ENCODE results near the gene OR2AG2.
A peak's percentile ranks its signal among the peaks of the same experiment; 100 is the strongest.

Gene OR2AG2

GRCh38 chr11:6799402-6799801 lies 27.6 kb upstream of the OR2AG2 start, which contains the start of gene OR6A2:
TSS of gene OR6A2 (minus strand) at chr11:6799689. CDS start at chr11:6795708, 3,981 bp downstream.
- H3K4me3 ChIP-seq (ENCODE audit: control insufficient read depth, low read depth, low read length): no peak within 1 kb of the TSS
- peak; percentile 67 for DNase-seq (ENCODE audit: low read depth)
- TF ChIP-seq CTCF (conservative IDR thresholded peaks at IDR 0.05; ENCODE audit: control insufficient read depth, insufficient read depth, low read depth, low read length): no peak

- TF ChIP-seq CTCF (conservative IDR thresholded peaks at IDR 0.05; ENCODE audit: control insufficient read depth, insufficient read depth, low read depth, low read length): no peak
- no peak overlapping the region for H3K4me3 ChIP-seq (ENCODE audit: control insufficient read depth, low read depth, low read length)
- no peak for DNase-seq (ENCODE audit: low read depth)
These were observed 22.9 kb upstream of the OR2AG2 start for GRCh38 chr11:6794639-6795038.

- TF ChIP-seq CTCF (conservative IDR thresholded peaks at IDR 0.05; ENCODE audit: control insufficient read depth, insufficient read depth, low read depth, low read length): no peak
- H3K4me3 ChIP-seq (ENCODE audit: control insufficient read depth, low read depth, low read length): no peak overlapping the region
- DNase-seq (ENCODE audit: low read depth): no peak
These were observed 18.8 kb upstream of the OR2AG2 start for GRCh38 chr11:6790546-6790945.

GRCh38 chr11:6782720-6783119 lies 10.9 kb upstream of the OR2AG2 start, which contains the start of gene OR2AG1:
TSS of gene OR2AG1 (plus strand) at chr11:6783020. CDS start at chr11:6785038, 2,018 bp downstream.
- DNase-seq (ENCODE audit: low read depth): no peak
- no peak within 1 kb of the TSS for H3K4me3 ChIP-seq (ENCODE audit: control insufficient read depth, low read depth, low read length)
- TF ChIP-seq CTCF (conservative IDR thresholded peaks at IDR 0.05; ENCODE audit: control insufficient read depth, insufficient read depth, low read depth, low read length): no peak

GRCh38 chr11:6780829-6781228 lies 9.1 kb upstream of the OR2AG2 start:
- no peak for TF ChIP-seq CTCF (conservative IDR thresholded peaks at IDR 0.05; ENCODE audit: control insufficient read depth, insufficient read depth, low read depth, low read length)
- no peak overlapping the region for H3K4me3 ChIP-seq (ENCODE audit: control insufficient read depth, low read depth, low read length)
- no peak for DNase-seq (ENCODE audit: low read depth)

- DNase-seq (ENCODE audit: low read depth): no peak
- TF ChIP-seq CTCF (conservative IDR thresholded peaks at IDR 0.05; ENCODE audit: control insufficient read depth, insufficient read depth, low read depth, low read length): no peak
These were observed 6.7 kb upstream of the OR2AG2 start for GRCh38 chr11:6778518-6778917.

More at GRCh38 chr11:6778518-6778917, 6.7 kb upstream of the OR2AG2 start:
- no peak overlapping the region for H3K4me3 ChIP-seq (ENCODE audit: control insufficient read depth, low read depth, low read length)

Data from fibroblast of mammary gland (primary cell).